OCI-LY7 (cell line): ENCODE measurements around the gene EIF2D. TPM values are rescaled to one million over a fixed set of nuclear protein-coding genes. Genes with fewer than 3 reads are reported as not detected.

ENCODE experiments used
- BruUV-seq: library from RNA; stranded (reverse); fragments of 400-500 nt; replicated peaks from 2 replicates; lab custom pipeline; 2021; lab: Mats Ljungman, UMichigan
- CTCF ChIA-PET: fragments of 300-600 bp; sonication (Branson Sonifier 250); formaldehyde crosslinking; loops from one replicate; lab custom pipeline; 2022; ENCODE audit warnings: antibody characterized with exemption; ENCODE audit not compliant: unreplicated experiment; lab: Charles Lee
- POLR2A ChIA-PET: fragments of 300-600 bp; sonication (Branson Sonifier 250); formaldehyde crosslinking; loops from one replicate; lab custom pipeline; 2022; ENCODE audit warnings: antibody characterized with exemption; lab: Charles Lee
- DNase-seq: peaks from one replicate; pipeline ENCODE4 v3.0.0-alpha.2; 2015; ENCODE audit warnings: low spot score
- H2AFZ ChIP-seq: fragments of 200-600 bp; sonication (generic), shearing (Covaris generic); 2 replicates; pipeline ENCODE4 v1.6.1; 2014; ENCODE audit warnings: mild to moderate bottlenecking, antibody characterized with exemption, low read length, moderate library complexity
- H3K27ac ChIP-seq: fragments of 200-600 bp; sonication (generic); 2 replicates; pipeline ENCODE4 v1.5.1; 2014; ENCODE audit warnings: mixed run types, low read depth, mild to moderate bottlenecking, moderate library complexity, low read length, inconsistent platforms; ENCODE audit not compliant: poor library complexity, severe bottlenecking
- H3K36me3 ChIP-seq: fragments of 200-600 bp; sonication (generic); 2 replicates; pipeline ENCODE4 v1.6.1; 2014; ENCODE audit warnings: mild to moderate bottlenecking, antibody characterized with exemption, low read length, moderate library complexity, mixed read lengths; ENCODE audit not compliant: insufficient read depth
- H3K4me1 ChIP-seq: fragments of 200-600 bp; sonication (generic); 2 replicates; pipeline ENCODE4 v1.5.1; 2014; ENCODE audit warnings: mild to moderate bottlenecking, low read length; ENCODE audit not compliant: insufficient read depth, poor library complexity, severe bottlenecking
- H3K4me2 ChIP-seq: fragments of 200-600 bp; sonication (generic); 2 replicates; pipeline ENCODE4 v1.6.1; 2014; ENCODE audit warnings: mild to moderate bottlenecking, low read length
- H3K4me3 ChIP-seq: fragments of 200-600 bp; sonication (generic); 2 replicates; pipeline ENCODE4 v1.5.1; 2014; ENCODE audit warnings: mild to moderate bottlenecking, low read depth, low read length; ENCODE audit not compliant: poor library complexity, severe bottlenecking
- H3K79me2 ChIP-seq: fragments of 200-600 bp; sonication (generic); 2 replicates; pipeline ENCODE4 v1.6.1; 2016; ENCODE audit warnings: low read depth, mild to moderate bottlenecking, low read length, moderate library complexity, mixed read lengths; ENCODE audit not compliant: insufficient read depth
- H3K9me2 ChIP-seq: fragments of 200-600 bp; sonication (generic); 2 replicates; pipeline ENCODE4 v1.6.1; 2016; ENCODE audit warnings: mild to moderate bottlenecking, low read length, mixed read lengths; ENCODE audit not compliant: insufficient read depth
- H3K9me3 ChIP-seq: fragments of 200-600 bp; sonication (generic); 2 replicates; pipeline ENCODE4 v1.6.1; 2014; ENCODE audit warnings: mild to moderate bottlenecking, mixed run types, low read length, mixed read lengths
- H4K20me1 ChIP-seq: fragments of 200-600 bp; sonication (generic); 2 replicates; pipeline ENCODE4 v1.6.1; 2014; ENCODE audit warnings: mild to moderate bottlenecking, antibody characterized with exemption, low read length, moderate library complexity, mixed read lengths; ENCODE audit not compliant: insufficient read depth
- EZH2phosphoT487 ChIP-seq: fragments of 200-600 bp; sonication (generic); IDR thresholded peaks from 2 replicates; pipeline ENCODE4 v1.6.1; 2018; ENCODE audit warnings: low read depth, borderline replicate concordance, mild to moderate bottlenecking, mixed run types, antibody characterized with exemption, low read length, moderate library complexity, mixed read lengths
- intact Hi-C: fragments of 100-400 bp; cut with micrococcal nuclease; formaldehyde crosslinking; loops from one replicate; pipeline ENCODE4 v1.10.0; 2022; ENCODE audit not compliant: unreplicated experiment
- total RNA-seq, 2 experiments: library from RNA; depleted of rRNA in 1 of 2; stranded (reverse); fragments of >200 nt in 1 of 2; shearing (Covaris generic) in 1 of 2; gene quantifications; 2 replicates each; pipeline ENCODE4 v1.2.3, GENCODE V29; 2014 to 2022
- TF ChIP-seq, protein P1 (sequence below): fragments of 200-600 bp; sonication (generic); conservative IDR thresholded peaks from 2 replicates; pipeline ENCODE4 v1.5.1; 2014; ENCODE audit warnings: mild to moderate bottlenecking, antibody characterized with exemption, low read length, moderate library complexity, mixed read lengths

Gene EIF2D
- total RNA-seq, 2 experiments from 2014 or later: 68.6 to 85.4 TPM

DNA sequence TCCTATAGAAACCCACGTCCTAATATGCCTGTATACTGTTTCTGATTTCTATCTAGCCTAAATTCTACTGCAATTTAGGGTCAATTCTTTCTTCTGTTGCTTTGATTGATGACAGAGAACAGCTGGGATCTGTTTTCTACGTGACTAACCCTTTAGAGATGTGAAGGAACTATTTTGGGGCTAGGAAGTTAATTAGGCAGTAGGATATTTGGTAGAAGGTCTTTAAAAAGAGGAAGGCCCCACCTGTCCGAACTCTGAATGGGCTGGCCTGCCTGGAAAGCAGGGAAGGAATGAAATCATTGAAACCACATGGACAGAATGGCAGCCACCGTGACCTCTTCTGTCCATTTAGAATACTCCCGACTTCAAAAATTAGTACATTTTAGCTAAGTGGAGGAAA lies 21.0 kb downstream of the EIF2D start:
- CTCF ChIA-PET: no interaction called here
- POLR2A ChIA-PET: interaction anchor here (0.7 to 1.6 kb wide), 4 partner anchors 10 to 95 kb away, joined by 3 read pairs; no protein-coding TSS in a partner anchor
- TF ChIP-seq, protein P1, sequence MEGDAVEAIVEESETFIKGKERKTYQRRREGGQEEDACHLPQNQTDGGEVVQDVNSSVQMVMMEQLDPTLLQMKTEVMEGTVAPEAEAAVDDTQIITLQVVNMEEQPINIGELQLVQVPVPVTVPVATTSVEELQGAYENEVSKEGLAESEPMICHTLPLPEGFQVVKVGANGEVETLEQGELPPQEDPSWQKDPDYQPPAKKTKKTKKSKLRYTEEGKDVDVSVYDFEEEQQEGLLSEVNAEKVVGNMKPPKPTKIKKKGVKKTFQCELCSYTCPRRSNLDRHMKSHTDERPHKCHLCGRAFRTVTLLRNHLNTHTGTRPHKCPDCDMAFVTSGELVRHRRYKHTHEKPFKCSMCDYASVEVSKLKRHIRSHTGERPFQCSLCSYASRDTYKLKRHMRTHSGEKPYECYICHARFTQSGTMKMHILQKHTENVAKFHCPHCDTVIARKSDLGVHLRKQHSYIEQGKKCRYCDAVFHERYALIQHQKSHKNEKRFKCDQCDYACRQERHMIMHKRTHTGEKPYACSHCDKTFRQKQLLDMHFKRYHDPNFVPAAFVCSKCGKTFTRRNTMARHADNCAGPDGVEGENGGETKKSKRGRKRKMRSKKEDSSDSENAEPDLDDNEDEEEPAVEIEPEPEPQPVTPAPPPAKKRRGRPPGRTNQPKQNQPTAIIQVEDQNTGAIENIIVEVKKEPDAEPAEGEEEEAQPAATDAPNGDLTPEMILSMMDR: no peak
- no peak for TF ChIP-seq EZH2phosphoT487
- H3K79me2 ChIP-seq: no peaks in the 10 kb centered on the region
- no peaks in the 10 kb centered on the region for H3K9me2 ChIP-seq
- H3K36me3 ChIP-seq: peaks cover 81% of the 10 kb centered on the region
- no peak overlapping the region for H3K27ac ChIP-seq
- no peaks in the 10 kb centered on the region for H4K20me1 ChIP-seq
- intact Hi-C loops: no loop called here
- BruUV-seq: no TSS peak
- no peak overlapping the region for H2AFZ ChIP-seq
- H3K4me3 ChIP-seq: no peak overlapping the region
- H3K4me1 ChIP-seq: no peaks in the 10 kb centered on the region
- no peak for DNase-seq
- H3K9me3 ChIP-seq: no peaks in the 10 kb centered on the region
- no peak overlapping the region for H3K4me2 ChIP-seq

DNA sequence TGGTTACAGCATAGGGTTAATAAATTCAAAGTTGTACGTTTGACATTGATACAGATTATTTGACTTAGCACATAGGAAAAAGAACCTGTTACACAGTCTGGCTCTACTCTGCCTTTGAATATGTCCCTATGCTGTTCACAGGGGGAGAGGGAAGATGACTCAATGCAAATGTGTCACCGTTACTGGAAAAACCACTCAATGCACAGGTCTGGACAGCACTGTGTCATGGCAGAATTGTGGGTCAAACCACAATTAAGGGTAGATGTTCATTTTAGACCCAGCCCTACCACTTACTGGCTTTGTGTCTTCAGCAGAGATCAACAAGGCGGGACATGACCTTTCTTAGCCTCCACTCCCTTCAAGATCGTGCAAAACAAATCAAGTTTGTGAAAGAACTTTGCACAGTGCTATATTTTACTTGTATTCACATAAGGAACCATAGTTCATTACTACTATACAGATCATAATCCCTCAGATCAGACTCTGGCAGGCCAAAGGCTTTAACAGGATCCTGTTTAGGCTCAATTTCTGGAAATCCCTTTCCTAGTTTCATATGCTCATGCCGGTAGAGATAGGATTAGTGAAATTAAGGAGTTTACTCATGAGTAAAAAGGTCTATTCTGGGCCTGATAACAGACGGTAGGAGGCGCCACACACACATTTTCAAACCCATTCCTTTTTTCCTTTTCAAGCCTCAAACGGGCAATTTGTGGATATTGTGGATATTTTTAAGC lies 22.1 kb downstream of the EIF2D start:
- POLR2A ChIA-PET: no interaction called here
- TF ChIP-seq EZH2phosphoT487: no peak
- TF ChIP-seq, protein P1: peak; percentile 73
- Histone ChIP-seq H3K9me2 (no peaks in the 10 kb centered on the region), H3K79me2 (no peaks in the 10 kb centered on the region), H2AFZ (no peak overlapping the region), H3K27ac (no peak overlapping the region), H3K9me3 (no peaks in the 10 kb centered on the region), H3K4me1 (no peaks in the 10 kb centered on the region), H4K20me1 (no peaks in the 10 kb centered on the region), H3K4me2 (no peak overlapping the region), H3K4me3 (no peak overlapping the region), H3K36me3 (peaks cover 77% of the 10 kb centered on the region)
- BruUV-seq: no TSS peak
- CTCF ChIA-PET: no interaction called here
- intact Hi-C loops: no loop called here
- no peak for DNase-seq

DNA sequence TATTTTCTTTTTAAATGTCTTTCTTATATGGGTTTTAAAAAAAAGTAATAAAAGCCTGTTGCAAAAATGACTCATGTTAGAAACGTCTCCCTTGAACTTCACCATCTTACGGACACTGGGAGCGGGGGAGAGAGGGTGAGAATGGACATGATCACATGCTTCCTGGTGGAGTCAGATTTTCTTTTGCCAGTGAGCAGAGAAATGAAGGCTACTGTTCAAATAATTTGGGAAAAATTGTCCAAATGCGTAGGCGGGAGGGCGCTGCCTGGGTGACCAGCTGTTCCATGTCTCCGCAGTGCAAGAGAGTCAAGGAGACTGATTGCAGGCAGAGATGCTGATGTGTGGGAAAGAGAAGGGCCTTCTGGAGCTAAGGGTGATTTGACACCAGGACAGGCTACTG lies 23.1 kb downstream of the EIF2D start:
- H3K4me2 ChIP-seq: no peak overlapping the region
- peaks cover 76% of the 10 kb centered on the region for H3K36me3 ChIP-seq
- intact Hi-C loops: no loop called here
- BruUV-seq: no TSS peak
- no peaks in the 10 kb centered on the region for H3K79me2 ChIP-seq
- ChIA-PET CTCF (no interaction called here), POLR2A (interaction anchor here (1.0 kb wide), 1 partner anchor 12 kb away, joined by 4 read pairs; no protein-coding TSS in a partner anchor)
- no peaks in the 10 kb centered on the region for H3K4me1 ChIP-seq
- H3K9me2 ChIP-seq: no peaks in the 10 kb centered on the region
- no peaks in the 10 kb centered on the region for H3K9me3 ChIP-seq
- H3K27ac ChIP-seq: no peak overlapping the region
- H2AFZ ChIP-seq: no peak overlapping the region
- DNase-seq: no peak
- H4K20me1 ChIP-seq: no peaks in the 10 kb centered on the region
- no peak overlapping the region for H3K4me3 ChIP-seq
- TF ChIP-seq, protein P1: no peak
